GM12872 (cell line): ENCODE measurements around the gene GTF2B.

ENCODE experiments used
- TF ChIP-seq, protein P1 (sequence below): IDR thresholded peaks from 3 replicates; pipeline ENCODE4 v1.5.1; 2011; ENCODE audit warnings: low read depth, mild to moderate bottlenecking, low read length, moderate library complexity; ENCODE audit not compliant: insufficient read depth

Gene GTF2B

GRCh38 chr1:88877382-88877825, 14.0 kb downstream of the GTF2B start:
- TF ChIP-seq, protein P1, sequence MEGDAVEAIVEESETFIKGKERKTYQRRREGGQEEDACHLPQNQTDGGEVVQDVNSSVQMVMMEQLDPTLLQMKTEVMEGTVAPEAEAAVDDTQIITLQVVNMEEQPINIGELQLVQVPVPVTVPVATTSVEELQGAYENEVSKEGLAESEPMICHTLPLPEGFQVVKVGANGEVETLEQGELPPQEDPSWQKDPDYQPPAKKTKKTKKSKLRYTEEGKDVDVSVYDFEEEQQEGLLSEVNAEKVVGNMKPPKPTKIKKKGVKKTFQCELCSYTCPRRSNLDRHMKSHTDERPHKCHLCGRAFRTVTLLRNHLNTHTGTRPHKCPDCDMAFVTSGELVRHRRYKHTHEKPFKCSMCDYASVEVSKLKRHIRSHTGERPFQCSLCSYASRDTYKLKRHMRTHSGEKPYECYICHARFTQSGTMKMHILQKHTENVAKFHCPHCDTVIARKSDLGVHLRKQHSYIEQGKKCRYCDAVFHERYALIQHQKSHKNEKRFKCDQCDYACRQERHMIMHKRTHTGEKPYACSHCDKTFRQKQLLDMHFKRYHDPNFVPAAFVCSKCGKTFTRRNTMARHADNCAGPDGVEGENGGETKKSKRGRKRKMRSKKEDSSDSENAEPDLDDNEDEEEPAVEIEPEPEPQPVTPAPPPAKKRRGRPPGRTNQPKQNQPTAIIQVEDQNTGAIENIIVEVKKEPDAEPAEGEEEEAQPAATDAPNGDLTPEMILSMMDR: peak; percentile 32; the same call in 2 of the 3 replicates

DNA sequence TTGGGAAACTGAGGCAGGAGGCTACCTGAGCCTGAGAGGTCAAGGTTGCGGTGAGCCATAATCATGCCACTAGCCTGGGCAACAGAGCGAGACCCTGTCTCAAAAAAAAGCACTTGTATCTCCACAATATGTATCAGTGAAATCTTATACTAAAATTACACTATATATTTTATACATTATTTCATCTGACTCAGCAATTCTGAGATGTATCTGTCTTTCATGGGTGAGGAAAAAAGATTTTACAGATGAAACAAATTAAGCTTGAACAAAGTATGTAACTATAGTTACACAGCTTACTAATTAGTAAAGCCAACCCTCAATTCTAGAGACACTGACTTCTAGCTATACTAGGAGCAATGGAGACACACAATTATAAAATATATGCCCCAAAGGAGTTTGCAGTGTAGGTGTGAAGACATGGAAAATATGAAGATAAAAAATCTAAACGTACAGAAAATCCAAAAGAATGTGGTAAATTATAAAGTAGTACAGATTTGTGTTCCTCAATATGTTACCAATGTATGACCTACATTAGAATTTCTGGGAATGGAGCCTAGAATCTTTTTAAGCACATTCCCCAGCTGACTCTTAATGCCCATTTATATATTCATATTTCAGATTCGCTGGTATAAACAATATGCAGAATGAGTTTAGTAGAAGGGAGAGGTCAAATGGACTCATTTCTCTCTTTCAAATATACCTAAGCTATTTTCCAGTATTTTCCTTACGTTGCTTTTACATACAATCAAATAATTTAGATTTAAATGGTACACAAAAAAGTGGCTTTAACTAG, 14.6 kb downstream of the GTF2B start:
- TF ChIP-seq, protein P1: no peak

GRCh38 chr1:88875595-88875994, 15.8 kb downstream of the GTF2B start:
- TF ChIP-seq, protein P1: no peak

DNA sequence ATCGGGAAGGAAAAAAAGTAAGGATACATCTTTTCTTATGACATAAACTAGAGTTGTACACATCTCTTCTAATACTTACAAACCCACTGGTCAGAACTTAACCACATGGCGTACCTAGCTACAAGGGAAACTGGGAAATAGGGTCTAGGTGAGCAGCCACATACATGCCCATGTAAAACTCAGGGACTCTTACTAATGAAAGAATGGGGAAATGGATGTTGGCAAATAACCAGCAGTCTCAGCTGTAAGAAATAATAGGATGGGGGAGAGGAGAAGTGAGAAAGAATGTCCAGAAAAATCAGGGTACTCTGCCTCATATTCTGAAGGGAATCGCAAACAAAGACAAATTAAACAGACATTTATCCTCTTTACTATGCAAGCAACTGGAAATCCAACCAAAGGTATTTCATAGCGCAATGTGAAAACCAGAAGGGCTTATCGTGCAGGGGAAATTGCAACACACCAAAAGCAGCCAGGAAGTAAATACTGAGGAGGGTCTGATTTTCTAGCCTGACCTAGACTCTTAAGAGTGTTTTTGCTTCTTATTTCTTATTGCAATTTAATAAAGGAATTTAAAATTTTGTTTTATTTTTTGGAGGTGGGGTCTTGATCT, 17.5 kb downstream of the GTF2B start:
- TF ChIP-seq, protein P1: no peak

DNA sequence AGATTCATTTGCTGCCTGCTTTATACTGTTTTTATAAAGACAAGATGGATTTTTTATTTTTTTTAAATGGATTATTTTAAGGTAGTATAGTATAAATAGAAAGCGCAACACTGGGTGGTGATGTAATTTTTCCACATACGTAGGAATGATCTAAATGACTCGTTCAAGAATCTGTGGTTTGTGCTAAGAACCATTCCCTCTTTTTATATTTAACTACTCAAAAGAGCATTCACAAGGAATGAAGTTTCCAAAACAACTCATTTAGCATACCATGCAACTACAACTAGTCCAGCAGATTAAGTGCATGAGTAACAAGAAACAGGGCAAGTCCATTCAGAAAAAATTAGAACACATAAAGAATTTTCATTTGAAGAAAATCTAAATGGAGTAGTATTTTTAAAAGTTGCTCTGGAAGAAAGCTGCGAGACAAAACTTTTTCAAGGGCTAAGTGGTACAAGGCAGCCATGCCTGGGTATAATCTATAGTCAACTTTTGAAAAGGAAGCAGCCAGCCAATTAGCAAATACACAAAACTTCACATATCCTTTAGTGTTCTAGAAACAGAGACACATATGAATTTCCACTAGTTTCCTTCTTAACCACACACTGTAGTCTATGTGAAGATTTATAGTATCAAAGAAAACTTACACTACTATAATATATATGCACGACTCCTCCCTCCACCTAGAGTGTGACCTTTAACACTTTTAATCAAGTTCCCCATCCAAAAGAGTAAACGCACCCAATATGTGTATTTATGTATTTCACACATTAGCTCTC, 23.4 kb downstream of the GTF2B start:
- TF ChIP-seq, protein P1: no peak

GRCh38 chr1:88851303-88852063, 39.9 kb downstream of the GTF2B start:
- TF ChIP-seq, protein P1: no peak
